Caco-2 (cell line): ENCODE measurements around the gene EBF3. TPM values are rescaled to one million over a fixed set of nuclear protein-coding genes. Genes with fewer than 3 reads are reported as not detected.

Experiments used
- BruUV-seq: library from RNA; stranded (reverse); fragments of 400-500 nt; replicated peaks from 2 replicates; lab custom pipeline; 2021; lab: Mats Ljungman, UMichigan
- CTCF ChIA-PET: fragments of 300-600 bp; sonication (Branson Sonifier 250); formaldehyde crosslinking; loops from one replicate; lab custom pipeline; 2022; ENCODE audit warnings: antibody characterized with exemption; lab: Charles Lee
- POLR2A ChIA-PET: fragments of 300-600 bp; sonication (Branson Sonifier 250); formaldehyde crosslinking; loops from one replicate; lab custom pipeline; 2022; ENCODE audit warnings: antibody characterized with exemption; lab: Charles Lee
- DNase-seq, 2 experiments: peaks; one replicate each; pipeline versions ENCODE4 v3.0.0 to v3.0.0-alpha.2; 2020 to 2022
- H3K27me3 ChIP-seq: replicated peaks from 2 replicates; pipeline ENCODE4 v1.6.0; 2011; ENCODE audit warnings: low read length; ENCODE audit not compliant: control insufficient read depth, insufficient read depth
- H3K36me3 ChIP-seq: 2 replicates; pipeline ENCODE4 v1.5.1; 2011; ENCODE audit warnings: low read length; ENCODE audit not compliant: control insufficient read depth, insufficient read depth
- H3K4me1 ChIP-seq: fragments of 250-450 bp; sonication (Bioruptor Pico); 2 replicates; pipeline ENCODE4 v1.5.1; 2020; ENCODE audit warnings: mild to moderate bottlenecking
- H3K4me3 ChIP-seq: 2 replicates; pipeline ENCODE4 v1.5.1; 2011; ENCODE audit warnings: low read depth, mild to moderate bottlenecking, control low read depth, low read length
- H3K9me3 ChIP-seq: fragments of 250-450 bp; sonication (Bioruptor Pico); 2 replicates; pipeline ENCODE4 v1.5.1; 2020; ENCODE audit warnings: mild to moderate bottlenecking, moderate library complexity
- H3K27ac Mint-ChIP-seq: one replicate; pipeline ENCODE4 v1.8.0; 2022; ENCODE audit warnings: mixed read lengths; ENCODE audit not compliant: unreplicated experiment
- H3K27me3 Mint-ChIP-seq: one replicate; pipeline ENCODE4 v1.8.0; 2022; ENCODE audit warnings: mixed read lengths; ENCODE audit not compliant: insufficient read depth, unreplicated experiment
- H3K36me3 Mint-ChIP-seq: one replicate; pipeline ENCODE4 v1.8.0; 2022; ENCODE audit warnings: mild to moderate bottlenecking, mixed read lengths; ENCODE audit not compliant: insufficient read depth, unreplicated experiment
- H3K4me1 Mint-ChIP-seq: one replicate; pipeline ENCODE4 v1.8.0; 2022; ENCODE audit warnings: low read depth, mixed read lengths; ENCODE audit not compliant: unreplicated experiment
- H3K4me3 Mint-ChIP-seq: one replicate; pipeline ENCODE4 v1.8.0; 2022; ENCODE audit warnings: mild to moderate bottlenecking, moderate library complexity, mixed read lengths; ENCODE audit not compliant: unreplicated experiment
- H3K9me3 Mint-ChIP-seq: one replicate; pipeline ENCODE4 v1.8.0; 2022; ENCODE audit warnings: mixed read lengths; ENCODE audit not compliant: unreplicated experiment
- CTCF ChIP-seq, 2 experiments: fragments of 200-600 bp in 1 of 2; IDR thresholded peaks; 1 replicate in 1 of 2; 2 replicates in 1 of 2; pipeline versions ENCODE4 v1.5.1 to v1.8.0; 2011 to 2022; ENCODE audit warnings: antibody characterized with exemption in 1 of 2, control low read depth in 1 of 2, inconsistent platforms in 1 of 2, low read depth in 1 of 2, low read length in 1 of 2, mild to moderate bottlenecking in 1 of 2, moderate library complexity in 1 of 2; ENCODE audit not compliant: insufficient read depth in 1 of 2, severe bottlenecking in 1 of 2, unreplicated experiment in 1 of 2
- intact Hi-C: fragments of 100-400 bp; cut with micrococcal nuclease; formaldehyde crosslinking; loops from one replicate; pipeline ENCODE4 v1.10.0; 2022; ENCODE audit not compliant: unreplicated experiment
- total RNA-seq: library from RNA; stranded (reverse); gene quantifications from 2 replicates; pipeline ENCODE4 v1.2.3, GENCODE V29; 2022

The EBF3 gene
- total RNA-seq, 1 experiment from 2014 or later: 0.79 TPM

- no TSS peak for BruUV-seq
- no peak for DNase-seq
- CTCF ChIA-PET: interaction anchor here (0.6 kb wide), 1 partner anchor 49 kb away, joined by 14 read pairs; no protein-coding TSS in a partner anchor
- H3K9me3 ChIP-seq: no peaks in the 10 kb centered on the region
- POLR2A ChIA-PET: no interaction called here
- H3K4me1 ChIP-seq: no peaks in the 10 kb centered on the region
- TF ChIP-seq CTCF (IDR thresholded peaks at IDR 0.05; ENCODE audit: insufficient read depth in 1 of 2, low read depth in 1 of 2, low read length in 1 of 2, severe bottlenecking in 1 of 2, unreplicated experiment in 1 of 2): no peak
- no peak overlapping the region for H3K4me3 ChIP-seq
- Mint-ChIP-seq H3K27me3 (peaks cover 5% of the 10 kb centered on the region), H3K36me3 (no peaks in the 10 kb centered on the region), H3K9me3 (no peaks in the 10 kb centered on the region), H3K4me1 (no peaks in the 10 kb centered on the region), H3K4me3 (no peak overlapping the region), H3K27ac (no peak overlapping the region)
- peaks cover 2% of the 10 kb centered on the region; the same call in 1 of the 2 replicates for H3K27me3 ChIP-seq
- no peaks in the 10 kb centered on the region for H3K36me3 ChIP-seq
- intact Hi-C loops: no loop called here
Observed at GRCh38 chr10:129839285-129840195, 124.5 kb downstream of the EBF3 start.

GRCh38 chr10:129838794-129839193 is 125.3 kb downstream of the EBF3 start:
- H3K27ac Mint-ChIP-seq: no peak overlapping the region
- ChIA-PET POLR2A (no interaction called here), CTCF (no interaction called here)
- H3K9me3 ChIP-seq: no peaks in the 10 kb centered on the region
- H3K4me3 Mint-ChIP-seq: no peak overlapping the region
- no TSS peak for BruUV-seq
- H3K36me3 Mint-ChIP-seq: no peaks in the 10 kb centered on the region
- DNase-seq: no peak
- H3K9me3 Mint-ChIP-seq: no peaks in the 10 kb centered on the region
- H3K4me1 Mint-ChIP-seq: no peaks in the 10 kb centered on the region
- no peaks in the 10 kb centered on the region for H3K4me1 ChIP-seq
- H3K27me3 Mint-ChIP-seq: peaks cover 8% of the 10 kb centered on the region
- peaks cover 2% of the 10 kb centered on the region; the same call in 1 of the 2 replicates for H3K27me3 ChIP-seq
- no peak overlapping the region for H3K4me3 ChIP-seq
- H3K36me3 ChIP-seq: no peaks in the 10 kb centered on the region
- no peak for TF ChIP-seq CTCF (IDR thresholded peaks at IDR 0.05; ENCODE audit: insufficient read depth in 1 of 2, low read depth in 1 of 2, low read length in 1 of 2, severe bottlenecking in 1 of 2, unreplicated experiment in 1 of 2)
- intact Hi-C loops: no loop called here

GRCh38 chr10:129837909-129838582 is 126.0 kb downstream of the EBF3 start:
- H3K27me3 Mint-ChIP-seq: peaks cover 8% of the 10 kb centered on the region
- Histone ChIP-seq H3K9me3 (no peaks in the 10 kb centered on the region), H3K27me3 (peaks cover 2% of the 10 kb centered on the region; the same call in 1 of the 2 replicates), H3K4me3 (no peak overlapping the region), H3K36me3 (no peaks in the 10 kb centered on the region), H3K4me1 (no peaks in the 10 kb centered on the region)
- H3K27ac Mint-ChIP-seq: no peak overlapping the region
- intact Hi-C loops: no loop called here
- no peak overlapping the region for H3K4me3 Mint-ChIP-seq
- TF ChIP-seq CTCF (IDR thresholded peaks at IDR 0.05; ENCODE audit: insufficient read depth in 1 of 2, low read depth in 1 of 2, low read length in 1 of 2, severe bottlenecking in 1 of 2, unreplicated experiment in 1 of 2): no peak
- POLR2A ChIA-PET: no interaction called here
- no peak for DNase-seq
- no peaks in the 10 kb centered on the region for H3K36me3 Mint-ChIP-seq
- no peaks in the 10 kb centered on the region for H3K4me1 Mint-ChIP-seq
- CTCF ChIA-PET: interaction anchor here (0.6 kb wide), 1 partner anchor 687 kb away, joined by 3 read pairs; no protein-coding TSS in a partner anchor
- no TSS peak for BruUV-seq
- H3K9me3 Mint-ChIP-seq: no peaks in the 10 kb centered on the region
